GM21360 (cell line): ENCODE results near the gene OR5H2.
A peak's percentile ranks its signal among the peaks of the same experiment; 100 is the strongest.
"Not testable (repeated sequence)": the region's sequence is repeated elsewhere in the genome, so short reads cannot be mapped to it uniquely, and the experiment has no call there.

Experiments
- ATAC-seq: cut with Tn5 transposase; IDR thresholded peaks from one replicate; pipeline ENCODE4 v1.9.1; 2021; ENCODE audit warnings: mild to moderate bottlenecking, moderate library complexity; ENCODE audit not compliant: unreplicated experiment

The OR5H2 gene

GRCh38 chr3:98282205-98282604, at the start of gene OR5H2:
TSS of gene OR5H2 (plus strand) at chr3:98282505. CDS start at chr3:98282903, 398 bp downstream.
- ATAC-seq: no peak

DNA sequence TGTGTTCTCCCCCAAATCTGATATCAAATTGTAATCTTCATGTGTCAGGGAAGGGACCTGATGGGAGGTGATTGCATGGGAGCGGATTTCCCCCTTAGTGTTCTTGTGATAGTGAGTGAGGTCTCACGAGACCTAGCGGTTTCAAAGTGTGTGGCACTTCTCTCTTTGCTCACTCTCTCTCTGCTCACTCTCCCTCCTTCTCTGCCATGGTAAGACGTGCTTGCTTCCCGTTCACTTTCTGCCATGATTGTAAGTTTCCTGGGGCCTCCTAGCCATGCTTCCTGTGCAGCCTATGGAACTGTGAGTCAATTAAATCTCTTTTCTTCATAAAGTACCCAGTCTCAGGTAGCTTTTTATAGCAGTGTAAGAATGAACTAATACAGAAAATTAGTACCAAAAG, 48.8 kb upstream of the OR5H2 start:
- peak; percentile 67 for ATAC-seq

DNA sequence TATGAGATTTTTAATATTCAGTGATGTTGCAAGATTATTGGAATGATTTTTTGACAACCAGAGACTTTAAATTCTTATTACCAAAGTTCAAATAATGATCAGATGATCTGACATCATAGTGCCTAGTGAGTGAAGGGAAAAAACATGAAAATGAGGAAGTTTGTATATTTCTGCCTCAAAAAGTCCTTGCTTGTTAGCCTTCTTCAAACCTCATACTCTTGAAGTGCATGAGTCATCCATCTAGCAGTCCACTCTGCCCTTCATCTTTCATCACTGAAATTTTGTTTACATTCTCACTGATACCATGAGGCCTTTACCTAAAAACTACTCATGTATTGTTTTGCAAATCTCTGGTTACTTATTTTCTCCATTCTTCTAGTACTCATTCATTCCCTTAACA, 42.2 kb upstream of the OR5H2 start:
- ATAC-seq: no peak

GRCh38 chr3:98242155-98242554, 40.1 kb upstream of the OR5H2 start:
- ATAC-seq: no peak

- no peak for ATAC-seq
Observed at GRCh38 chr3:98243843-98244242, 38.5 kb upstream of the OR5H2 start.

- ATAC-seq: no peak
Observed at GRCh38 chr3:98246142-98246541, 36.2 kb upstream of the OR5H2 start.

GRCh38 chr3:98256026-98256425, 26.3 kb upstream of the OR5H2 start:
- ATAC-seq: not testable (repeated sequence)

GRCh38 chr3:98259707-98260106, 22.6 kb upstream of the OR5H2 start:
- no peak for ATAC-seq

DNA sequence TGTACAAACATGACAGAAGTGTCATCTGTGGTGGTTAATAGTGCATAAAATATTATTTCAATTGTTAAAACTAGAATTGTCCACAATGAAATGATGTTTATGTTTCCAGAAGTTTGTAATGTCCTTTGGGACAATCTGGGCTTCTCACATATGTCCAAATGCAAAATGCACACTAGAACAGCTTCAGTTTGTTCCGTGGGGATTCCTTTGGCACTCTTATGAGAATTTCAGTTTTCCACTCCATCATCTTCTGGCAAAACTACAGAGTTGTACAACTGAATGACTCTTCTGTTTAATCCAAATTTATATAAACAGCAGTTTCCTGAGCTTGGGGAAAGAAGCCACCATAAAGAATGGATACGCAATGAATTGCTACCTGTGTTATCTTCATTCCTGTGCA, 20.3 kb upstream of the OR5H2 start:
- ATAC-seq: no peak

DNA sequence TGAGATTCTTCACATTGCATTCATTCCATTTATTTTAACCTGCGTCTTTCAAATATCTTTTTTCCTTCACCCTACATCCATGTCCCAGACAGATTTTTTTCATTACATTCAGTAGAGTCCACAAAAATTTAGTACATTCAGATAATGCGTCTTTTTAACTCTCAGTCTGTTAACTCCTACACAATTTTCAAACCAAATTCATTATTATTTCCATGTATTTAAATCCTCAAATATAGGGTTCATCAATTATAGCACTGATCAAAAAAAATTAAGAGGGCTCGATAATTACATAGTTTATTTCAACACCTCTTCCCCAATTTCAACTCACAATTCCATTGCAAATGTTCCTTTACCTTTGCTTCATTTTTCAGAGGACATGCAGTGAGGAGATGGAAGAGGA, 18.4 kb upstream of the OR5H2 start, which contains the start of gene OR5H6:
OR5H6 (plus strand) TSS at position 301 of the 400 bp plus-strand sequence; CDS start at position 390, 89 bp downstream.
- ATAC-seq: no peak

DNA sequence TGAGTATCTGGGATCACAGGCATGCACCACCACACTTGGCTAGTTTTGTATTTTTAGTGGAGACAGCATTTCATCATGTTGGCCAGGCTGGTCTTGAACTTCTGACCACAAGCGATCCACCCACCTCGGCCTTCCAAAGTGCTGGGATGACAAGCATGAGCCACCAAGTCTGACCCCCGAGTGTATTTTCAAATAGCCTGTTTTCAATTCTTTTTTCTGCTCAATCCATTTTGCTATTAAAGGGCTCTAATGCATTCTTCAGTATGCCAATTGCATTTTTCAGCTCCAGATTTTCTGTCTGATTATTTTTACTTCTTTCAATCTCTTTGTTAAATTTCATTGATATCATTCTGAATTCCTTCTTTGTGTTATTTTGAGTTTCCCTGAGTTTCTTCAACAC, 12.5 kb upstream of the OR5H2 start:
- ATAC-seq: no peak

GRCh38 chr3:98272126-98272525, 10.2 kb upstream of the OR5H2 start:
- ATAC-seq: no peak

DNA sequence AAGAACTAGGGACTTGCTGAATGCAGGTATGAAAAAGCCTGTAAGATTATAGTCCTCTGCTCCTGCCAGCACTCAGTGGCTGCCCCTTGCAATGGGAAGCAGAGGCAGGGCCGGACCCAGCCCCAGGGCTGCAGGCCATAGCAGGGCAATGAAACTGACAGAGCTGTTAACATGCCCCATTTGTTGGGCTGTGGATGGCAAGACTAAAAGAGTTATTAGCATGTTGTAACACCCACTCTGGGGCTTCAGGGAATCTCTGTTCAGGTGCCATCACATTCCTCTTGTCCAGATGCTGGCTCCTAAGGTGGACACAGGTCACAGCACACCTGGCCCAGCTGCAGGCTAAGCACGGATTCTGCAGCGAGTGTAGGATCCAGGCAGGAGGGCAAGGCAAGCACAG, 7.4 kb upstream of the OR5H2 start:
- no peak for ATAC-seq

DNA sequence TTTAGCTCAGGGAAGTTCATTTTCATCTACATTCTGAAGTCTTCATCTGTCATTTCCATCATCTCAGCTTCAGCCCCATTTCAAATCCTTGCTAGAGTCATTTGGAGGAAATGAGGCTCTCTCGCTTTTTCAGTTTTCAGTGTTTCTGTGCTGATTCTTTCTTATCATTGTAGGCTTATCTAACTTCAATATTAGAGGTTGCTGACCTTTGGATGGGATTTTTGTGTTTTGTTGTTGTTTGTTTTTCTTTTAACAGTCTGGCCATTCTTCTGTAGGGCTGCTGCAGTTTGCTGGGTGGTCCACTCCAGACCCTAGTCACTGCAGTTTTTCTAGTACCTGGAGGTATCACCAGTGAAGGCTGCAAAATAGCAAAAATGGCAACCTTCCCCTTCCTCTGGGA, 8.6 kb downstream of the OR5H2 start:
- no peak for ATAC-seq

DNA sequence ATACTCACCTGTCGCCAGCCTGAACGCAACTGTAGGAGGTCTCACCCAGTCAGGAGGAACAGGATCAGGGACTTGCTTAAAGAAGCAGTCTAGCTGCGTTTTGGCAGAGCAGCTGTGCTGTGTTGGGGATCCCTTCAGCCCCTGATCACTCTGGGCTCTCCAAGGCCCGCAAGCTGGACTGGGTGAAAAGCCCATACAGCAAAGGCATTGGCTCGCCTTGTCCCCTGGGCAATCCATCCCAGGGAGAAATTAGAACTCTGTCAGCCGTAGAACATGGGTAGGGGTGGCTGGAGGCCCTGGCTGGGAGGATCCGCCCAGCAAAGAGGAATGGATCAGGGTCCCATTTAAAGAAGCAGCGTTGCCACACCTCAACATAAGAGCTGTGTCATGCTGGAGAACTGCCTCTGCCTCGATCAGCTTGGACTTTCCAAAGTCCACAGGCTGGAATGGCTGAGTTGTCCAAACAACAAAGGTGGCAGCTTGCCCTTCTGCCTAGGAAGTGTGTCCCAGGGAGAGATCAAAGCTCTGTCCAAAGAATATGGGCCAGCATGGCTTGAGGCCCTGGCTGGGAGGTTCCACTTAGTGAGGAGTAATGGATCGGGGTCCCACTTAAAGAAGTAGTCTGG, 9.1 kb downstream of the OR5H2 start:
- ATAC-seq: no peak

GRCh38 chr3:98322101-98322500, 39.8 kb downstream of the OR5H2 start:
- ATAC-seq: no peak

DNA sequence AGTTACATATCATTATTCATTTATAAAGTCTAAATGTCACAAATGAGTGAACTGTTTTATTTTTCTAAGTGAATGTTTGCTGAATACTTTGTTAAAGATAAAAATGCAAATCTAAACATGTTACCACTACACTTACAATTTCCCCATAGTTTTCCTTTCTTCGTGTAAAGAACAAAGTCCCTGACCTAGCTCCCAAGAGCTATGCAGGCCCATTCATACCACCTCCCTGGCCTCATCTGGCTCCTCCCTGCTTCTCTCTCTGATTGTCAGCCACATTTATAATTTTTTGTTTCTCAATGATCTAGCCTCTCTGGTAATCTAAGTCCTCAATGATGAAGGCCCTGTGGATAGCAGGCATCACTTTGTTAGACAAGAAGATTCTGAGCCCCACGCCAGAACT, 40.4 kb downstream of the OR5H2 start:
- ATAC-seq: no peak

GRCh38 chr3:98323425-98323824, 41.1 kb downstream of the OR5H2 start:
- ATAC-seq: no peak

GRCh38 chr3:98325055-98325454, 42.8 kb downstream of the OR5H2 start:
- no peak for ATAC-seq

DNA sequence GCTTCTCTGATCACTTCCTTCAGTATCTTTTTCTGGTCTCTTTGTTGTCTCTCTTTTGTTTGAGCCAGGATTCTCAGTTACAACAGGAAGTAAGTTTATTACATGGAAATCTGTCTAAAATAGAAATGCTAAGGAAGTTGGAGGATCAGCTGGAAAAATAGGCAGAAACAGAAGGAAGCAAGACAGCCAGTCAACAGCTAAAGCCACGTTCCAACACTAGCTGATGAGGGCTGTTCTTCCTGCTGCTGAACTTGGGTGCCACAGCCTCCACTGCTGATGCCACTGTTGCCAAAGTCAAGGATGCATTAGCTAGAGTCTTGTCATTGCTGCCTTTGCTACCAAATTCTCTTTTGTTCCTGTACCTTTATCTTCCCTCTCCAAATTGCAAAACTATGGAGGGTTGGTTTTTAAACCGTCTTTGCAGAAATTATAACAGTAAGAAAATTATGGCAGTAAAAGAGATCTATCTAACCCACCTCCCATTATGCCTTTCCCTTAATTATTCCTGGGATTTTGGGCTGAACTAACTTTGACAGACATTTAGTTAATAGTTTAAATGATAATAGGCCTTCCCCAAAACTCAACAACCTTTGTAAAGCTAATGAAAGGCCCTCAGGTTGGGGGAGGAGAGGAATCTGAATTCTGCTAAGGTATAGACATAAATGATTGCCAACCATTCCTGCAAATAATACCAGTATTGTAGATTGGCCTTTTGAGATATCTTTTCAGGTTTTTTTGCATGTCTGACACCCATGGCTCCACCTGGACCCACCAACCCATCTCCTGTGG, 44.0 kb downstream of the OR5H2 start:
- ATAC-seq: no peak

DNA sequence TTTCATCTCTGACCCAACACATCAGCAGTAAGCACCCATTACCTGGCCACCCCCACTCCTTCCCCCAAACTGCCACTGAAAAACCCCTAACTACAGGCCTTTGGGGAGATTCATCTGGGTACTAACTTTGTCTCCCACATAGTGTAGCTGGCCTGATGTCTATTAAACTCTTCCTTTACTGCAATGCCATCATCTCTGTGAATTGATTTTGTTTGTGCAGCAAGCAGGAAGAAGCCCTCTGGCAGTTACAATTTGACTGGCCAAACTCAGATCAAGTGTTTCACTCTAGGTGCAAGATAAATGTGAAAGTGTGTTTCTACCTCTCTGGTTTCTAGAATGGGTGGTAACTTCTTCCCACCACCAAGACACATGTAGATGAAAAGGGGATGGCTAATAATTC, 44.6 kb downstream of the OR5H2 start:
- peak; percentile 52 for ATAC-seq

GRCh38 chr3:98328933-98329332, 46.6 kb downstream of the OR5H2 start:
- no peak for ATAC-seq
